HepG2 (cell line): ENCODE results near the gene PCBP1. TPM values are rescaled to one million over a fixed set of nuclear protein-coding genes. Genes with fewer than 3 reads are reported as not detected.
A peak's percentile ranks its signal among the peaks of the same experiment; 100 is the strongest.

ENCODE experiments used
- ATRX ChIP-seq: sonication (generic); formaldehyde crosslinking; IDR thresholded peaks from 2 replicates; pipeline ENCODE4 v1.4.0; 2020; ENCODE audit warnings: missing genetic modification reagents, borderline replicate concordance
- CCAR2 ChIP-seq: fragments of 200-400 bp; formaldehyde crosslinking; optimal IDR thresholded peaks from 2 replicates; pipeline ENCODE3; 2018; ENCODE audit warnings: low read depth, mild to moderate bottlenecking, low read length, moderate library complexity
- ELF3 ChIP-seq: IDR thresholded peaks from 2 replicates; pipeline ENCODE4 v1.6.1; 2016; ENCODE audit warnings: missing genetic modification reagents, missing compliant biosample characterization
- GATA4 ChIP-seq: sonication (generic); IDR thresholded peaks from 2 replicates; pipeline ENCODE4 v1.6.1; 2016; ENCODE audit warnings: antibody characterized with exemption, low read depth, borderline replicate concordance
- GTF3A ChIP-seq: sonication (generic); formaldehyde crosslinking; conservative IDR thresholded peaks from 2 replicates; pipeline ENCODE4 v1.4.0; 2020; ENCODE audit warnings: mild to moderate bottlenecking, missing genetic modification reagents
- KAT8 ChIP-seq: IDR thresholded peaks from 2 replicates; pipeline ENCODE4 v1.6.1; 2016; ENCODE audit warnings: missing genetic modification reagents, missing compliant biosample characterization
- MAX ChIP-seq: IDR thresholded peaks from 2 replicates; pipeline ENCODE4 v1.6.1; 2012; ENCODE audit warnings: inconsistent platforms
- MXD3 ChIP-seq: IDR thresholded peaks from 2 replicates; pipeline ENCODE4 v1.6.1; 2016; ENCODE audit warnings: mild to moderate bottlenecking, missing biosample characterization, missing genetic modification reagents
- NFE2 ChIP-seq: sonication (generic); formaldehyde crosslinking; IDR thresholded peaks from 2 replicates; pipeline ENCODE4 v1.4.0; 2020; ENCODE audit warnings: missing genetic modification reagents
- NFIB ChIP-seq: sonication (generic); formaldehyde crosslinking; IDR thresholded peaks from 2 replicates; pipeline ENCODE4 v1.9.0; 2021; ENCODE audit warnings: missing genetic modification reagents, mild to moderate bottlenecking, borderline replicate concordance
- PBX3 ChIP-seq: sonication (generic); formaldehyde crosslinking; IDR thresholded peaks from 2 replicates; pipeline ENCODE4 v1.8.1; 2023; ENCODE audit warnings: missing genetic modification reagents, inconsistent platforms, borderline replicate concordance
- RXRA ChIP-seq: sonication (generic); formaldehyde crosslinking; IDR thresholded peaks from 2 replicates; pipeline ENCODE4 v1.5.1; 2020; ENCODE audit warnings: missing genetic modification reagents
- SRSF9 ChIP-seq: fragments of 200-400 bp; formaldehyde crosslinking; IDR thresholded peaks from 2 replicates; pipeline ENCODE4 v1.6.1; 2018; ENCODE audit warnings: borderline replicate concordance, mild to moderate bottlenecking, low read depth, low read length; ENCODE audit not compliant: insufficient read depth, poor library complexity, severe bottlenecking
- U2AF1 ChIP-seq: fragments of 200-400 bp; formaldehyde crosslinking; optimal IDR thresholded peaks from 2 replicates; pipeline ENCODE3; 2017; ENCODE audit warnings: mild to moderate bottlenecking, low read depth, low read length
- YEATS4 ChIP-seq: sonication (generic); formaldehyde crosslinking; IDR thresholded peaks from 2 replicates; pipeline ENCODE4 v1.4.0; 2020; ENCODE audit warnings: missing genetic modification reagents, borderline replicate concordance
- ZFP36 ChIP-seq: fragments of 150-350 bp; IDR thresholded peaks from 2 replicates; pipeline ENCODE4 v1.6.1; 2018; ENCODE audit warnings: borderline replicate concordance, low read length, low read depth; ENCODE audit not compliant: partially characterized antibody
- ZFY ChIP-seq: sonication (generic); formaldehyde crosslinking; IDR thresholded peaks from 2 replicates; pipeline ENCODE4 v1.4.0; 2020; ENCODE audit warnings: missing genetic modification reagents
- ZNF251 ChIP-seq: sonication (generic); formaldehyde crosslinking; IDR thresholded peaks from 2 replicates; pipeline ENCODE4 v1.9.0; 2021; ENCODE audit warnings: mild to moderate bottlenecking, missing genetic modification reagents
- ZNF276 ChIP-seq: sonication (generic); formaldehyde crosslinking; IDR thresholded peaks from 2 replicates; pipeline ENCODE4 v1.4.0; 2020; ENCODE audit warnings: mild to moderate bottlenecking, low read depth, missing genetic modification reagents
- ZNF430 ChIP-seq: sonication (generic); formaldehyde crosslinking; IDR thresholded peaks from 2 replicates; pipeline ENCODE4 v1.9.0; 2021; ENCODE audit warnings: mild to moderate bottlenecking, missing genetic modification reagents
- ZNF44 ChIP-seq: sonication (generic); formaldehyde crosslinking; IDR thresholded peaks from 2 replicates; pipeline ENCODE4 v1.5.1; 2020; ENCODE audit warnings: mild to moderate bottlenecking, missing genetic modification reagents
- ZNF460 ChIP-seq: sonication (generic); formaldehyde crosslinking; IDR thresholded peaks from 2 replicates; pipeline ENCODE4 v1.5.1; 2020; ENCODE audit warnings: missing genetic modification reagents, mild to moderate bottlenecking, borderline replicate concordance
- ZNF549 ChIP-seq: sonication (generic); formaldehyde crosslinking; IDR thresholded peaks from 2 replicates; pipeline ENCODE4 v1.5.0; 2020; ENCODE audit warnings: missing genetic modification reagents
- ZNF883 ChIP-seq: sonication (generic); formaldehyde crosslinking; IDR thresholded peaks from 2 replicates; pipeline ENCODE4 v1.5.1; 2020; ENCODE audit warnings: mild to moderate bottlenecking, missing genetic modification reagents; ENCODE audit errors: not compliant biosample characterization
- ZSCAN31 ChIP-seq: sonication (generic); formaldehyde crosslinking; IDR thresholded peaks from 2 replicates; pipeline ENCODE4 v1.5.0; 2020; ENCODE audit warnings: low read depth, mild to moderate bottlenecking, missing genetic modification reagents
- polyA plus RNA-seq, 8 experiments: library from polyadenylated mRNA; depleted of rRNA in 3 of 8; stranded (reverse) in 7 of 8; unstranded in 1 of 8; fragments of >200 nt; fragmentation: Illumina TruSeq in 4 of 8; extraction: Trizol in 4 of 8; gene quantifications; 2 replicates each; pipeline versions ENCODE4 v1.2.1 to v1.2.3, GENCODE V29; 2011 to 2016; ENCODE audit warnings: low read depth in 4 of 8, missing spikeins in 1 of 8, mixed read lengths in 1 of 8; ENCODE audit not compliant: insufficient read depth in 1 of 8
- total RNA-seq, 5 experiments: library from RNA; depleted of rRNA; stranded (reverse); fragments of >200 nt; fragmentation: Illumina TruSeq; extraction: Trizol; gene quantifications; 2 replicates each; pipeline ENCODE4 v1.2.3, GENCODE V29; 2016; ENCODE audit warnings: low read depth in 1 of 5

PCBP1 gene
- total and polyA plus RNA-seq, 2 of the 13 experiments (the other 11 are each of a cell fraction or from before 2014, with no cell fraction given): 32.0 to 137 TPM

GRCh38 chr2:70087702-70088597 lies 673 bp downstream of the PCBP1 start (continued):
- TF ChIP-seq MXD3 (CRISPR knock-in tag): peak; percentile 34; the same call in 1 of the 2 replicates
- no peak for TF ChIP-seq KAT8 (CRISPR knock-in tag)
- TF ChIP-seq ATRX (CRISPR knock-in tag): no peak
- no peak for TF ChIP-seq ZNF44
- no peak for TF ChIP-seq ZNF460 (CRISPR knock-in tag)
- TF ChIP-seq ZFP36: no peak
- TF ChIP-seq NFE2 (CRISPR knock-in tag): peak; percentile 71; the same call in 1 of the 2 replicates
- TF ChIP-seq RXRA (CRISPR knock-in tag): peak; percentile 61
- no peak for TF ChIP-seq GTF3A (CRISPR knock-in tag)
- TF ChIP-seq ZNF883: peak; percentile 88
- 0 out of 2 replicates have a peak, but pooled peaks have one; percentile 60 for TF ChIP-seq ZNF251 (CRISPR knock-in tag)
- TF ChIP-seq ZFY: no peak; the same call in 1 of the 2 replicates
- TF ChIP-seq ZNF276: 0 out of 2 replicates have a peak, but pooled peaks have one; percentile 63
- peak; percentile 91; the same call in 1 of the 2 replicates for TF ChIP-seq ZSCAN31 (CRISPR knock-in tag)
- TF ChIP-seq SRSF9: no peak
- no peak for TF ChIP-seq GATA4
- TF ChIP-seq ELF3 (CRISPR knock-in tag): no peak
- TF ChIP-seq NFIB (CRISPR knock-in tag): no peak
- no peak; the same call in 1 of the 2 replicates for TF ChIP-seq PBX3 (CRISPR knock-in tag)
- TF ChIP-seq YEATS4: peak; percentile 69
- TF ChIP-seq U2AF1: peak; percentile 95
- TF ChIP-seq ZNF430 (CRISPR knock-in tag): no peak; the same call in 1 of the 2 replicates
- no peak for TF ChIP-seq CCAR2
- TF ChIP-seq ZNF549: no peak
- peak; percentile 17; the same call in 1 of the 2 replicates for TF ChIP-seq MAX
